ENCODE data around the gene BEX4.
"Not testable (repeated sequence)": the region's sequence is repeated elsewhere in the genome, so short reads cannot be mapped to it uniquely, and the experiment has no call there.

Gene BEX4, protein sequence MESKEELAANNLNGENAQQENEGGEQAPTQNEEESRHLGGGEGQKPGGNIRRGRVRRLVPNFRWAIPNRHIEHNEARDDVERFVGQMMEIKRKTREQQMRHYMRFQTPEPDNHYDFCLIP

GRCh38 chrX:103214870-103215424 is at the start of gene BEX4:
Gene BEX4 (plus strand): TSS chrX:103215108. CDS start chrX:103216154, 1,046 bp downstream.
- DNase-seq: peak; percentile 84

DNA sequence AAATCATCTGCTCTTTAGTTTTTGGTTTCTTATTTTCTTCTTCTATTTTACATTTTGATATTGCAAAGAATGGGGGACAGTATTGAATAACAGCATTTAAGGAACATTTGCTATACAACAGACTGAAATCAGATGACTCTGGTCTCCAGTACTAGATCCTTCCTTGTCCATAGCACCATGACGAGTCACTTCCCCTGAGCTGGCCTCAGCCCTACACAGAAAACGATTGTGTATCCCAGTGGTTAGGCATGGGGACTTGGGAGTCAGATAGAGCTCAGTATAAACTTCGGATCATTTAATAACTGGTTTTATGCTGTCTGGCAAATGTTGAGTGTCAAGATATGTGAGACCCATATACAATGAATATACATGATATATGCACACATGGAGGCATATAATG is 44.7 kb upstream of the BEX4 start:
- DNase-seq: no peak

DNA sequence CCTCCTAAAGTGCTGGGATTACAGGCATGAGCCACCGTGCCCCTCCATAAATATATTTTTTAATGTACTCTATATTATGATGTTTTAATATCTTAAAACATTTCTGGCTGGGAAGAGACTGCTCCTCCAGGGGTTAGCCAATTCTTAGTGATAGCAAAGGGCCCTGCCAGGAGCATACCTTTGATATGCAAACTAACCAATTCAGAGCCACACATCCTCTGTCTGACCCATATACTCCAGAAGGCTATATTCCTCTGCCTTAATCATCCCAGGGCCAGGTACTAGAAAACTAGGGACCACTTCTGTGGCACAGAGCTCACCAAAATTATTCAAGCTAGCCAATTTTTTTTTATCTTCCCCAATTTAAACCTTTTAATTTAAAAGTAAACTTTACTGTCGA is 43.6 kb upstream of the BEX4 start:
- DNase-seq: no peak

GRCh38 chrX:103175256-103175655 is 39.7 kb upstream of the BEX4 start:
- not testable (repeated sequence) for DNase-seq

- peak; percentile 48 for DNase-seq
Measured at GRCh38 chrX:103175944-103176753, 38.8 kb upstream of the BEX4 start.

DNA sequence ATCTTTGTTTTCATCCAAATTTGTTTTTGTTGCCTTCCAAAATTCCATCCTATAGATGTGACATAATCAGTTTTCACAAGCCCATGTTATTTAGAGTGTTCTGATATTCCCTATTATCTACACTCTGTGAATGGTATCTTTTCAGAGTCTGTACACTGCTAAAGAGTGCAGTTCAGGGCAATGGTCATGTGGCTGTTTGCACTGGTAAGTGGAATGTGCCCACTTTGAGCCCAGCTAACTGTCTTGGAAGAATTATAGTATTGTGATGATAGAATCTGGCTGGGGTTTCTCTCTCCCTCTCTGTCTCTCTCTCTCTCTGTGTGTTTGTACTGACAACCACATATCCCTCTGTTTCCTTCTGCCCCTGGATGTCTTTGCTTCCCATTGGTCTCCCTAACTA is 37.4 kb upstream of the BEX4 start:
- DNase-seq: no peak

DNA sequence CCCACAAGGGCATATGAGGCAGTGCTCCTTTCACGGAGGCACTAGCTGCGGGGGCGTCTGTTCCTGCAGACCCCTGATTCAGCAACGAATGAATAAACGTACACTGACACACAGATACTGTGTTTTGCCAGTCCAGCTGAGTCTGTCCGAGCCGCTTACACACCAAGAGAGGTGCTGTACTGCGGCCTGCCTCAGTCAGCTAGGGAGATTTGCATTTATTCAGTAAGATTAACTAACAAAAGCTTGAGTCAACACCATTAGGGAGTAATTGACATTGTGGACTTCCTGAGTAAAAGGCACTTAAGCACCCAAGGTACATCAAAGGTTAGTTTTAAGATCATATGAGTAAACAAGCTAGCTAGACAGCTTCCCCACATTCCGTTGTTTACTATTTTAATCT is 31.0 kb upstream of the BEX4 start:
- DNase-seq: no peak

DNA sequence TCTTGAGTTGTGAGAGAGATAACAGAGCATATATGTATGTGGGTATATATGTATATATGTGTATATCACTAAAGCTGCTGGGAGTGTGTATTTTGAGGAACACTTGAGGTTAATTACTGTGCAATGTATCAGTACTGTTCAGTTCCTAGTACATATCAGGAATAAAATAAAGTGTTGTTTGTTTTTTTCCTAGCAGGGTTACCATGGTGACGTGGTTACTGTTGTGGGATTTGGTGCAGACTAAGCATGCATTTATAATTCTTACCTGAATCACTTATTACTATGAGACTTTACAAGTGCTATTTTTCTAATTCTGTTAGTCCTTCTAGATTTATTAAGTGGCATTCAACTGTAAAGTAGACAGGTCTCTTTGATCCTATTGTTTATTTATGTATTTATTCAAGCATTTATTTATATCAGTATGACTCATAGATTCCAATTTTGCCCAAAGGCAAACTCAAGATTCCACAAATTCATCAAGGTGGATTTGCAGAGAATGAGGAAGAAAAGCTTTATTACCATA is 26.9 kb upstream of the BEX4 start:
- no peak for DNase-seq

- no peak for DNase-seq
Measured at GRCh38 chrX:103197721-103198306, 17.1 kb upstream of the BEX4 start.

DNA sequence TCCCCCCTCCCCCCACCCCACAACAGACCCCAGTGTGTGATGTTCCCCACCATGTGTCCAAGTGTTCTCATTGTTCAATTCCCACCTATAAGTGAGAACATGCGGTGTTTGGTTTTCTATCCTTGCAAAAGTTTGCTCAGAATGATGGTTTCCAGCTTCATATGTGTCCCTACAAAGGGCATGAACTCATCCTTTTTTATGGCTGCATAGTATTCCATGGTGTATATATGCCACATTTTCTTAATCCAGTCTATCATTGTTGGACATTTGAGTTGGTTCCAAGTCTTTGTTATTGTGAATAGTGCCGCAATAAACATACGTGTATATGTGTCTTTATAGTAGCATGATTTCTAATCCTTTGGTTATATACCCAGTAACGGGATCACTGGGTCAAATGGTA is 16.2 kb upstream of the BEX4 start:
- DNase-seq: not testable (repeated sequence)

DNA sequence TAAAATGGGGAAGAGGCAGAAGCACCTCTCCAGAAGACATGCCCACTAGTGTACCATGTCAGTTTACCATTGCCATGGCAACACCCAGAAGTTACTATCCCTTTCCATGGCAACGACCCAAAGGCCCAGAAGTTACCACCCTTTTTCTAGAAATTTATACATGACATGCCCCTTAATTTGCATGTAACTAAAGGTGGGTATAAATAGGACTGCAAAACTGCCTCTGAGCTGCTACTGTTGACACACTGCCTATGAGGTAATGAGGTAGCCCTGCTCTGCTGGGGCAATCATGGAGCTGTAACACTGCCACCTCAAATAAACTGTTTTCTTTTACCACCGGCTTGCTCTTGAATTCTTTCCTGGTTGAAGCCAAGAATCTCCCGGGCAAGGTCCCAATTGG is 13.9 kb upstream of the BEX4 start:
- DNase-seq: no peak

- no peak for DNase-seq
Measured at GRCh38 chrX:103210056-103210455, 4.9 kb upstream of the BEX4 start.

DNA sequence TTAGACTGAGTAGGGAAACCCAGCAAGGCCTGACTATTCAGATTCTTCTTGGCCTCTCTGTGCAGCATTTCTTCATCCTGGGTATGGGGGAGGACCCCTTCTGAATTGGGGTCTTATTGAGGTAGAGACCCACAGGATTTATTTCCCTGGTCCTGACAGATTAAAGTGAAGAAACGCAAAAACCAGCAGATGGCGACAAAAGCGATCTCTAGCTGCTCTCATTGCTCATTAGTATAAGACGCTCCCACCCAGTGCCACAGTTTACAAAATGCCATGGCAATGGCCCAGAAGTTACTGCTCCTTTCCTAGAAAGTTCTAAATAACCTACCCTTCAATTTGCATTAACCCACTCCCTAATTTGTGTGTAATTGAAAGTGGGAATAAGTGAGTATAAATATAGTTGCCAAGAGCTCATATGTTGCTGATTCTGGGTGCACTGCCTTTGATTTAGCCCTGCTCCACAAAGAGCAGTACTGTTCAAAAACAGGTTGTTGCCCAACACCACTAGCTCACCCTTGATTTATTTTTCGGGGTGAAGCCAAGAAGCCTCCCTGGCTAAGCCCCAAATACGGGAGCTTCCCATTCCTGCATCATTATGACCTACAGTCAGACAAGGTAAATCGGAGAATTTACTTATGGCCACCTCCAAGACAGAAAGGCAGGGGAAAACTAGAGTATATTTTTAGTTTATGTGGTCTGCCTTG is 3.7 kb upstream of the BEX4 start:
- peak; percentile 22 for DNase-seq

DNA sequence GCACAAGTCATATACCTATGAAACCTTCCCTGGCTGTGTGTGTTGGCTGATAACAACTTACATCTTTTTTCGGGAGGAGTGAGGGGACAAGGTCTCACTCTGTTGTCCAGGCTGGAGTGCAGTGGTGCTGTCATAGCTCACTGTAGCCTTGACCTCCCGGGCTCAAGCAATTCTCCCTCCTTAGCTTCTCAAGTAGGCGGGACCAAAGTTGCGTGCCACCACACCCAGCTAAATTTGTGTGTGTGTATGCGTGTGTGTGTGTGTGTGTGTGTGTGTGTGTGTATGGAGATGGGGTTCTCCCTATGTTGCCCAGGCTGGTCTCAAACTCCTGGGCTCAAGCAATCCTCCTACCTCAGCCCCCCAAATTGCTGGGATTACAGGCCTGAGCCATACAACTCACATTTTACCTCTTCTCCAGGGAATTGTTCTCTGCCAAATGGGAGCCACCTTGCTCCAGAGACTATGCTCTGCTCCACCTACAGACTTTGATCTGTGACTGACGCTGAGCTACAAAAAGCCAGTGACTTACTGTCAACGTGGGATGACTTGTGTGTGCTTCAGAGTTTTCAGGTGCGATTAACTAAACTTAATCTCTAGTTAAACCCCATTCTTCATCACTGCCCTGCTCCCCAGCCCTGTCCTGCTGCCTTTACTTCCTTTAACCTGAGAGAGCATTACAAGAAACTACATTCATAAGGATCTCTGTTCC is 2.0 kb upstream of the BEX4 start:
- no peak for DNase-seq

GRCh38 chrX:103215425-103215991 is 600 bp downstream of the BEX4 start:
- DNase-seq: peak; percentile 8

DNA sequence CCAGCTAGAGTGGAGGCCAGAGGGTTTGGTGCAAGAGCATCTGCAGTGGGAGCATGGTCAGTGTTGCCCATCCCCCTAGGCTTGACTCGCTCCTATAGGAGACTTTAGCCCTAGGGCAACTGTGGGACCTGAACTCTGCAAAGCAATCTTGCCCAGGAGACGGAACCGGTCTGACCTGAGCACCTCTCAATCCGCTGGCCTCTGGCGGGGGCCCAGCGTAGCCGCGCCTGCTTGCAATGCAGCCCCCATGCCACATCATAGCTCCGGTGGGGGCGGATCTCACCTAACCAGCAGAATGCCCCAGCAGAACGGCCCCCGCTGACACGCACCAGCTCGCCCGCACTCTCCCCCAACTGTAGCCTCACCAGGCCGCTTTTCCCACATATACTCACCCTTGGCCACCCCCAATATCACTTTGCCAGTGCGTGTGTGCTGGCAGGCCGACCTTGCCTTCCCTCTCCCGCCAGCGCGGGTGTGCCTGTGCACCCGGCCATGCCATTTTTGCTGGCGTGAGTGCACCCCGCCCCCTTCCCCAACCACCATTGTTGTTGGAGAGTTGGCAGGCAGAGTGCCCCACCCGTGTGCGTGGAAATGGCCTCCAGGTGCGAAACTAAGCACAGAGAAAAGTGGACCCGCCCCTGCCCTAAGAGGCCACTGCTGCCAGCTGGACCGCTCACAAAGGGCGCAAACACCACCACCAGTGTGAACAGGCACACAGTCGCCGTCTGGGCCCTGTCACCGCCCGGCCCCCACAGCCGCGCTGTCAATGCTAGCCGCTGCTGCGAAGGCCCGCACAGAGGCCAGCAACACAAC is 5.8 kb downstream of the BEX4 start:
- no peak for DNase-seq

- not testable (repeated sequence) for DNase-seq
Measured at GRCh38 chrX:103225918-103226317, 11.0 kb downstream of the BEX4 start.

- no peak for DNase-seq
Measured at GRCh38 chrX:103233263-103233662, 18.4 kb downstream of the BEX4 start.

DNA sequence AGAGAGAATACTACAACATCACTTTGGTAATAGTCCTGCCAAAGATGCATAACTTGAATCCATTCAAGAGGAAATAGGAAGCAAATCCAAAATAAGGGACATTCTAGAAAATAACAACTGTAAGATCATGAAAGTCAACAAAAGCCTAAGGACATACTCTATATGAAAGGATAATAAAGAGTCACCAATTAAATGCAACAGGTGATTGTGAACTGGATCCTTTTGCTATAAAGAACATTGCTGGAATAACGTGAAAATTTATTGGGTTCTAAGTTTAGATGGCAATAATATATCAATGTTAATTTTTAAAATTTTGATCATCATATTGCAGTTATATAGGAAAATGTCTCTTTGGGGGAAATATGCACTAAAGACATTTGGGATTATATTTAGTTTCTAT is 20.0 kb downstream of the BEX4 start:
- DNase-seq: no peak

- DNase-seq: not testable (repeated sequence)
Measured at GRCh38 chrX:103235608-103236007, 20.7 kb downstream of the BEX4 start.

GRCh38 chrX:103236296-103236695 is 21.4 kb downstream of the BEX4 start:
- no peak for DNase-seq

All from activated naive CD4-positive, alpha-beta T cell treated with Interleukin-2 at 50 U/mL for 16 hours (primary cell).